Kidney (tissue), 14 donors: ENCODE data around the gene AUP1. TPM values are rescaled to one million over a fixed set of nuclear protein-coding genes. Genes with fewer than 3 reads are reported as not detected.

ENCODE experiments used
- DNase-seq, 5 donors: peaks; one replicate each; pipeline ENCODE4 v3.0.0-alpha.2; 2013 to 2020
- FAIRE-seq: peaks from 2 replicates; lab custom pipeline; 2012; peaks lifted over from hg19 to GRCh38; lab: Jason Lieb, UNC
- H3K27ac ChIP-seq, 2 donors: one replicate each; pipeline ENCODE4 v1.7.0; 2013; ENCODE audit warnings: low read depth in 2 of 2, low read length in 2 of 2, inconsistent platforms in 1 of 2
- H3K27me3 ChIP-seq: one replicate; pipeline ENCODE4 v1.7.1; 2013; ENCODE audit warnings: low read length, inconsistent platforms; ENCODE audit not compliant: control insufficient read depth, insufficient read depth
- H3K36me3 ChIP-seq, 3 donors: one replicate each; pipeline versions ENCODE4 v1.7.0 to v1.7.1; 2013; ENCODE audit warnings: low read length in 3 of 3, control low read depth in 1 of 3, inconsistent platforms in 1 of 3; ENCODE audit not compliant: insufficient read depth in 3 of 3, control insufficient read depth in 2 of 3
- H3K4me1 ChIP-seq, 3 donors: one replicate each; pipeline versions ENCODE4 v1.7.0 to v1.7.1; 2013; ENCODE audit warnings: low read length in 3 of 3, inconsistent platforms in 1 of 3, low read depth in 1 of 3; ENCODE audit not compliant: control insufficient read depth in 2 of 3, insufficient read depth in 2 of 3
- H3K4me3 ChIP-seq, 3 donors: one replicate each; pipeline versions ENCODE4 v1.7.0 to v1.8.1; 2013; ENCODE audit warnings: low read length in 3 of 3, control low read depth in 1 of 3, inconsistent platforms in 1 of 3
- H3K9ac ChIP-seq, 3 donors: one replicate each; pipeline versions ENCODE4 v1.7.0 to v1.7.1; 2013; ENCODE audit warnings: low read length in 3 of 3, control low read depth in 1 of 3, inconsistent platforms in 1 of 3
- H3K9me3 ChIP-seq, 3 donors: one replicate each; pipeline versions ENCODE4 v1.7.0 to v1.7.1; 2013; ENCODE audit warnings: low read length in 3 of 3, control low read depth in 1 of 3, inconsistent platforms in 1 of 3; ENCODE audit not compliant: control insufficient read depth in 2 of 3, insufficient read depth in 1 of 3
- intact Hi-C: fragments of 100-400 bp; cut with DNase I; formaldehyde crosslinking; loops from one replicate; pipeline ENCODE4 v1.11.1; 2022
- polyA plus RNA-seq: library from polyadenylated mRNA; stranded (reverse); fragments of 350-450 nt; fragmentation: Illumina TruSeq; extraction: RNeasy Lipid Tissue Mini Kit (QIAGEN cat#74804); gene quantifications from one replicate; pipeline ENCODE4 v1.2.3, GENCODE V29; 2014; ENCODE audit warnings: low read depth, low replicate concordance; ENCODE audit not compliant: insufficient read depth
- total RNA-seq: library from RNA; stranded (reverse); fragmentation: NEBNext Ultra II Directional; extraction: Animal tissue kit (Norgen Biotek cat#: 25700); gene quantifications from one replicate; pipeline ENCODE4 v1.2.1, GENCODE V29; 2021
- TF ChIP-seq, protein P1 (sequence below): IDR thresholded peaks from 3 replicates; pipeline ENCODE4 v1.5.1; 2012; ENCODE audit warnings: mild to moderate bottlenecking, moderate library complexity, borderline replicate concordance; ENCODE audit not compliant: insufficient read depth; ENCODE audit errors: extremely low read depth
- donor health status: control.
- donor health status: control.
- donor health status: control.
- donor health status: control.
- donor health status: control.
- donor health status: DM: yes; HTN: yes; CAD: no.
- donor health status: Normal renal cell carcinoma (clear cell type).

Gene AUP1
- total and polyA plus RNA-seq, 2 donors from 2014 or later = 91.0 to 130 TPM

DNA sequence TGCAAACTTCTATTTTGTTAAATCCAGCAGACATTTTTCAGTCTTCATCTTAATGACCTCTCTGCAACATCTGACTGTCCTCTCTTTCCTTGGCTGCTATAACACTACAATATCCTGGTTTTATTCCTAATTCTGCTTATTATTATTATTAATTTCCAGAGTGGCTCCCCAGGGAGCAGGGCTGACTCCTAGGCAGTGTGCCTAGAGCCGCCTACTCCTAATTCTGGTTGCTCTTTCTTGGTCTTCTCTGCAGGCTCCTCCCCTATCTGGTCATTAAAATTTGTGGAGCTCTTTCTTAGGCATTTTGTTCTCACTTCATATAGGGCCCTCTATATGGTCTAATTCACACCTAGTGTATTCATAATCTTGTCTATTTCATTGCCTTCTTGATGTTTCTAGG, 13.5 kb upstream of the AUP1 start:
- no peaks in the 10 kb centered on the region for H3K36me3 ChIP-seq
- intact Hi-C loops = no loop called here
- H3K4me1 ChIP-seq = no peaks in the 10 kb centered on the region
- no peak overlapping the region for H3K4me3 ChIP-seq
- no peak overlapping the region for H3K9ac ChIP-seq
- H3K27me3 ChIP-seq = no peaks in the 10 kb centered on the region
- no peak for DNase-seq
- H3K27ac ChIP-seq = no peak overlapping the region
- H3K9me3 ChIP-seq = no peaks in the 10 kb centered on the region
- no peak for FAIRE-seq
- TF ChIP-seq, protein P1, sequence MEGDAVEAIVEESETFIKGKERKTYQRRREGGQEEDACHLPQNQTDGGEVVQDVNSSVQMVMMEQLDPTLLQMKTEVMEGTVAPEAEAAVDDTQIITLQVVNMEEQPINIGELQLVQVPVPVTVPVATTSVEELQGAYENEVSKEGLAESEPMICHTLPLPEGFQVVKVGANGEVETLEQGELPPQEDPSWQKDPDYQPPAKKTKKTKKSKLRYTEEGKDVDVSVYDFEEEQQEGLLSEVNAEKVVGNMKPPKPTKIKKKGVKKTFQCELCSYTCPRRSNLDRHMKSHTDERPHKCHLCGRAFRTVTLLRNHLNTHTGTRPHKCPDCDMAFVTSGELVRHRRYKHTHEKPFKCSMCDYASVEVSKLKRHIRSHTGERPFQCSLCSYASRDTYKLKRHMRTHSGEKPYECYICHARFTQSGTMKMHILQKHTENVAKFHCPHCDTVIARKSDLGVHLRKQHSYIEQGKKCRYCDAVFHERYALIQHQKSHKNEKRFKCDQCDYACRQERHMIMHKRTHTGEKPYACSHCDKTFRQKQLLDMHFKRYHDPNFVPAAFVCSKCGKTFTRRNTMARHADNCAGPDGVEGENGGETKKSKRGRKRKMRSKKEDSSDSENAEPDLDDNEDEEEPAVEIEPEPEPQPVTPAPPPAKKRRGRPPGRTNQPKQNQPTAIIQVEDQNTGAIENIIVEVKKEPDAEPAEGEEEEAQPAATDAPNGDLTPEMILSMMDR = no peak

DNA sequence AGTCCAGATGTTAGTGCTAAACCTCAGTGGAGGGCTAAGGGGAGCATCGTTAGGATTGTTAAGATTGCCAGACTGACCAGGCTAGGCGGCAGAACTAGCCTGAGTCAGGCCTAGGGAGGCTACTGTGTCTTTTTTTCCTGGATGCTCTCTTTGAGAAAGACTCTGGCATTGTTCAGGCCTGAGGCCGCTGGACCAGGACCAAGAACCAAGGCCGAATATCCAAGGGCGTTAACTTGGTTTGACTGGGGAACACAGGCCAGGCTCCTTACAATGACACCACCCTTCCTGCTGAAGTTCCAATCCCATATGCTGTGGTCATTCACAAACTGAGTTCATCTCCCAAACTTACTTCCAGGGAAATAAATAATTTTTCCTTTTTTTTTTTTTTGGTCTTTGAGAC, 10.8 kb upstream of the AUP1 start:
- DNase-seq = no peak
- H3K9ac ChIP-seq = no peak overlapping the region
- H3K4me1 ChIP-seq = no peaks in the 10 kb centered on the region
- FAIRE-seq = no peak
- no peaks in the 10 kb centered on the region for H3K36me3 ChIP-seq
- H3K27ac ChIP-seq = no peak overlapping the region
- no peaks in the 10 kb centered on the region for H3K27me3 ChIP-seq
- TF ChIP-seq, protein P1 = no peak
- H3K9me3 ChIP-seq = no peaks in the 10 kb centered on the region
- intact Hi-C loops = no loop called here
- H3K4me3 ChIP-seq = no peak overlapping the region

DNA sequence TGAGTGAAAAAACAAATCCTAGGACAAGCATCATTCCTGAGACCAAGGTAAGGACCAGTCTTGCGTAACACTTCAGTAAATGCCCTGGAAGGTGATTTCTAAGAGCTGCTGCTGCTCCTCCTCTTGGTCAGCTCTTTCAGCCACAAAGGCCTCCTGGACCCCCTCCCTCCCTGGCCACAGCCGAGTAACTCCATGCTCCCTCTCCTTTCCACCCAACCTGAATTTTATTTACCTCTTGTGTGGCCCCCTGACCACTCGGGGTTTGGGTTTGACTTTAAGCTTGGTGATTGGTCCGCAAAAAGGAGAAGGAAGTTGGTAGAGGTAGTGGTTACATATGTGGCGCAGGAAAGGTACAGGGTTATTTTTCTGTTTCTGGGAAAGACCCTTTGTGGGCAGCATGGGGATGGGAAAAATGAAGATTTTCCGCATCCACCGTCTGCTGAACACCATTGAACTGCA, 9.4 kb upstream of the AUP1 start:
- H3K27ac ChIP-seq = no peak overlapping the region
- no peak for FAIRE-seq
- no peaks in the 10 kb centered on the region for H3K27me3 ChIP-seq
- no peaks in the 10 kb centered on the region for H3K9me3 ChIP-seq
- H3K36me3 ChIP-seq = no peaks in the 10 kb centered on the region
- intact Hi-C loops = no loop called here
- no peak overlapping the region for H3K4me3 ChIP-seq
- no peaks in the 10 kb centered on the region for H3K4me1 ChIP-seq
- TF ChIP-seq, protein P1 = no peak
- DNase-seq = no peak
- no peak overlapping the region for H3K9ac ChIP-seq

DNA sequence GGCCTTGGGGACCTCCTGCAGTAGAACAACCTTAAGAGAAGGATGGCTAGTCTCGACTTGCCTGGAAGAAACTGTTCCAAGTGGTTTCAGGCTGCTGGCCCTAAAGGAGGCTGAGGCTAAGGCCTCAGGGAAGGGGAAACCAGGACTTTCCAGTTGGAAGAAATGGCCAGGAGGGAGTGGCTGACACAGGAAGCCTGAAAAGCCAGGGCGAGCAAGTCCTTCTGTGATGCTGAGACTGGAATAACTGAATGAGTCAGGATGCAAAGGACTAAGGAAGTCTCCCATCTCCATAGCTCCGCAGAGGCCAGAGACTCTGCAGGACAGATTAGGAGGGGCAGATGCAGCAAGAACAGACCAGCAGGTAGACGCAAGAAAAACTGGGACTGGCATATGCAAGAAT, 7.6 kb upstream of the AUP1 start:
- no peaks in the 10 kb centered on the region for H3K4me1 ChIP-seq
- no peak overlapping the region for H3K9ac ChIP-seq
- FAIRE-seq (no peak), DNase-seq (no peak)
- intact Hi-C loops = no loop called here
- peaks cover 0 to 7% (median 4%) of the 10 kb centered on the region in 3 donors for H3K36me3 ChIP-seq
- H3K9me3 ChIP-seq = no peaks in the 10 kb centered on the region
- no peaks in the 10 kb centered on the region for H3K27me3 ChIP-seq
- no peak overlapping the region for H3K27ac ChIP-seq
- TF ChIP-seq, protein P1 = no peak
- H3K4me3 ChIP-seq = no peak overlapping the region
